Raji (cell line): Measurements from ENCODE around the gene ZC3H7B.

ENCODE experiments used
- POLR2A ChIP-seq: IDR thresholded peaks from 2 replicates; pipeline ENCODE4 v1.6.1; 2011; ENCODE audit warnings: low read depth, low read length, control low read depth; ENCODE audit not compliant: insufficient read depth

ZC3H7B gene

DNA sequence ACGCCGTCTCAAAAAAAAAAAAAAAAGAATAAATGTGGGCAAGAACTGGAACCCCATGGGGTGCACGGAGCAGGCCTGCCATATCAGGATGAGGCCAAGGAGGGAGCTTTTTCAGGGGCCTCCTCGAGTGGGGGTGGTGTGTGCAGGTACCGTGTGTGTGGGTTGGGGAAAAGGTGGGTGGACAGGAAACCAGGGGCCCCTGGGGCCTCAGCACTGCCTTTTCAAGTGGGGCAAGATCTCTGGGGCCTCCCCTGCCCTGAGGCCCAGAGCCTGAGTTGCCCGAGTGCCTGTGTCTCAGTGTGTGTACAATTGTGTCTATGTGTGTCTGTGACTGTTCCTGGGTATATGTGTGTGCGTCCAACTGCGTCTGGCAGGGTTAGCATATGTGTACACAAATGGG lies 104.3 kb downstream of the ZC3H7B start:
- no peak for TF ChIP-seq POLR2A

DNA sequence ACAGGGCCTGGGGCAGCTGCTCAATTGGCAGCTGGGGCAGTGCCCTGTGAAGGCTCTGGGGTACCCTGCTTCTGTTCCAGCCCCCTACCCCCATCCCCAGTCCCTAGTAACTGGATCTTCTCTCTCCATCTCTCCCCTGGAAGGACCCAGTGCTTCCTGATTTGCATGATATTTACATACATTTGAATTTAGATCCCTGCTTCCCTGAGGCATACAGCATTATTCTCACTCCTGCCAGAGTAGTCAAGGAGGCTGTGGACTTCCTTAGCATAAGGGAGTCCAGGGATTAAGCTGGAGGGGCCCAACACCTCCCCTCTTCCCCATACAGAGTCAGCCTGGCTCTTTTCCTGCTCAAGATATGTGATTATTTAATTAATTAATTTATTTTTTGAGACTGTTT lies 105.1 kb downstream of the ZC3H7B start:
- TF ChIP-seq POLR2A: no peak

DNA sequence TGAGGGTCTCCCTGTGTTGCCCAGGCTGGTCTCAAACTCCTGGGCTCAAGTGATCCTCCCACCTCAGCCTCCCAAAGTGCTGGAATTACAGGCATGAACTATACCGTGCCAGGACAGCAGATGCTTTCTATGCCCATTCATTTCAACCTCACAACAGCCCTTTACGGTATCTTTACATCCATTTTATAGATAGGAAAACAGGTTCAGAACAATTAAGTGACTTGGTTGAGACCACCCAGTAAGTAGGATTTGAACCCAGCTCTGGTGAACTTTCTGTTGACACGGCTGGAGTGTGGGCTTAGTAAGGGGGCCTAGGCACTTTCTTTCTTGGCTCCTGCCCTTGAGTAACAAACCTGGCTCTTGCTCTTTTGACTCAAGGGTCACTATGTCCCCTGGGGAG lies 106.1 kb downstream of the ZC3H7B start:
- no peak for TF ChIP-seq POLR2A

DNA sequence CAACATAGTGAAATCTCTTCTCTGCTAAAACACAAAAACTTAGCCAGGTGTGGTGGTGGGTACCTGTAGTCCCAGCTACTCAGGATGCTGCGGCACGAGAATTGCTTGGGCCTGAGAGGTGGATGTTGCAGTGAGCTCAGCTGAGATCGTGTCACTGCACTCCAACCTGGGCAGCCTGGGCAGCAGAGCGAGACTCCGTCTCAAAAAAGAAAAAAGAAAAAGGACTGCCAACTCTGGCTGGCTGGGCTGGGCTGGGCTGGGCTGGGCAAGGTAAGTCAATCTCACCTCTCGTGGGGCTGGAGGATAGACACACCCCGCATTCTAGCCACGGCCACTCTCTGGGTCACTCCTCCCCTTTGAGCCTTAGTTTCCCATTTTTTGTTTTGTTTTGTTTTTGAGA lies 107.3 kb downstream of the ZC3H7B start:
- TF ChIP-seq POLR2A: no peak
